ENCODE data around the gene KIF1A.
"Not testable (repeated sequence)": the region's sequence is repeated elsewhere in the genome, so short reads cannot be mapped to it uniquely, and the experiment has no call there.

- TF ChIP-seq CTCF (conservative IDR thresholded peaks at IDR 0.05; ENCODE audit: low read depth, low read length); EZH2 (IDR thresholded peaks at IDR 0.05; ENCODE audit: low read length, unreplicated experiment); EZH2phosphoT487 (IDR thresholded peaks at IDR 0.05; ENCODE audit: borderline replicate concordance, low read length): not testable (repeated sequence)
These were observed 119.4 kb downstream of the KIF1A start for GRCh38 chr2:240700616-240701015.
